Colon (tissue), 2 donors: ENCODE results near the gene GFER.
"Not testable (repeated sequence)": the region's sequence is repeated elsewhere in the genome, so short reads cannot be mapped to it uniquely, and the experiment has no call there.

Experiments used
- FAIRE-seq: peaks from 2 replicates; lab custom pipeline; 2012; peaks lifted over from hg19 to GRCh38; lab: Jason Lieb, UNC
- donor health status: control.
- donor health status: control.

The GFER gene

DNA sequence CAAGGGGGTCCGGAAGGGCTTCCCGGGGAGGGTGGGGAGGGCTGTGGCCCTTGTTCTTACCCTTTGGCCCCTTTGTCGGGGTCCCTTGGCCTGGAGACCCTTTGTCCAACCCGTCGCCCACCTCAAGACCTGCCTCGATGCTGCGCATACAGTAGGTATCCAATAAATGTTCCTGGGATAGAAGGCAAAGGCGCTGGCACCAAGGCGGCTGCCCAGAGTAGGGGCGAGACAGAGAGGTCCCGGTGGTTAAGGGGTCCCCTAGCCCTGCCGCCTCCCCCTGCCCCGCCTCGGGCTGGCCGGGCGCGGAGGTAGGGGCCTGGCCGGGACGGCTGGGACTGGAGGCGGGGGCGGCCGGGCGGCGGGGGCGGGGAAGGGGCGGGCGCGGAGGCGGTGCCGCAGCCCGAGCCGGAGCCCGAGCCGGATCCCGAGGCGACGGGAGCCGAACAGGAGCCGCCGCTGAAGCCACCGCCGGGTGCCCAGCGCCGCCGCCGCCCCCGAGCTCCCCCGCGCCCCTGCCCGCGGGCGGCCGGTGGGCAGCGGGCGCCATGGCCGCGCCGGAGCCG is 42.5 kb downstream of the GFER start, which contains the start of gene NHERF2:
Gene NHERF2, plus strand, starts transcription at position 442 of the 563 bp plus-strand sequence. Its CDS starts 104 bp downstream, at position 546.
- FAIRE-seq: no peak

DNA sequence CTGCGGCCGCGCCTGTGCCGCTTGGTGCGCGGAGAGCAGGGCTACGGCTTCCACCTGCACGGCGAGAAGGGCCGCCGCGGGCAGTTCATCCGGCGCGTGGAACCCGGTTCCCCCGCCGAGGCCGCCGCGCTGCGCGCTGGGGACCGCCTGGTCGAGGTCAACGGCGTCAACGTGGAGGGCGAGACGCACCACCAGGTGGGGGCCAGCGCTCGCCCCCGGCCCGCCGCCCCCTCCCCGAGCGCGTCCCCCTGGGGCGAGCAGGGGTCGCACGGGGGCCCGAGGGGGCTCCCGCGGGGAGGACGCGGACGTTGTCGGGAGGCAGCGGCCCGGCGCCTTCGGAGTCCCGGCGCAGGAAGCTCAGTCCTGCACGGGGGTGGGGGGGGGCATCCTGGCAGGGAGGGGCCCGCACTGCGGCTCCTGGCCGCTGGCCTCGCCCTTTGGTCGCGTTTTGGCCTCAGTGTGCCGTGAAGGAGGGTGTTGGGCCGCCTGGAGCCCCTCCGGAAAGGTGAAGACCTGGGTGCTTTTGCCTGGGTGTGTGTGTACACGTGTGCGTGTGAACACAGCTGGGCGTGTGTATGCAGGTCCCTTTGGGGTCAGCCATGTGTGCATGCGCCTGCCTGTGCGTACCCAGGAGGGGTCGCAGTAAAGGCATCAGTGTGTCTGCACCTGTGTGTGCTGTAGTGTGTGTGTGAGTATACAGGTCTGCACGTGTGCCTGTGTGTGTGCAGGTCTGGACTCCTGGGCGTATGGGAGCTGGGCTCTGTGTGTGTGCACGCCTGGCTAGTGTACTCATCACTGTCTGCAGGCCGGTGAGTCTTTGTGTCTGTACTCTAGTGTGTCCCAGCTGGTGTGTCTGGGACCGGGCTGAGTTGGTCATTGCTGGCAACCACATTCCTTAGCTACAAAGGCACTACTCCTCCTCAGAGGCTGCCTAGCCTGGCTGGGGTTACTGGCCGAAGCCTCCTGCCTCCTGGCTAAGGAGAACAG is 43.3 kb downstream of the GFER start:
- FAIRE-seq: no peak

DNA sequence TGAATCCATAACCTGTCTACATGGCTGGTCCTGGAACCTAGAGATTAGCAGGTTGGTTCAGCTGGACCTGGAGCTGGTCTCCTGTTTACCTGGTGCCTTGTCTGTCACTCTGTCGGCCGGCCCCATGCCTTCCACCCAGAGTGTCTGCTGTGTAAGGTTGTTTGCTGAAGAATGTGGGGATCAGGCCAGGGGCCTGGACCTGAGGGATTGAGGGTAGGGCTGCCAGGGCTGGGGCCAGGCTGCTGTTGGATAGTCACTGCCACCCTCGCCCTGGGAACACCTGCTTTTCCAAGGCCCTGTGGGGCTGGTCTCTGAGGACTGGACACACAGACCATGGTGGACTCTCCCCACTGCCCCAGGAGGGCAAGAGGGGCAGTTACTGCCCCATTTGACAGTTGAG is 44.2 kb downstream of the GFER start:
- FAIRE-seq: no peak

DNA sequence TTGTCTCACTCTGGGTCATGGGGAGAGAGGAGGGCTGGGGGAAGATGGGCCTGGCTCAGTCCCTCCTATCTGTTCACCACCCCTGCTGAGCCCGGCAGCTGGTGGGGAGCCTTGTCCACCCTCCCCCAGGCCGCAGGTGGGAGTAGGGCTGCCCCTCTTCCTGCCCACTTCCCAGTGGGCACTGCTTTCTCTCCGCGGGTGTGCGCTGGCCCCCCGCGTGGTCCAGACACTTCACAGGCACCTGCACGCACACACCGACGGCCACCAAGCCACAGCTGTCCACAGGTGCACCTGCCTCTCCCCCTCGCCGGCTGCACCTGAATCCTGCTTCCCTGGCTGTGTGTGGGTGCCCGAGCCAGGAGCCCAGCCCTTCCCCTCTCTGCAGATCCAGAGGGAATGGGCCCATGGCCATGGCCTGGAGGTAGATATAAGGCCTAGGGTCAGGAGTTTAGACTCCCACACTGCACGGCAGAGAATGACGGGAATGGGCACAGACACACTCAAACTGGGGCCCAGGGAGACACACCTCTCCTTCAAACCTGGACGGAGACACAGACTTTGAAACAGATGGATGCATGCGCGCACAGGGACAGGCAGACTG is 44.7 kb downstream of the GFER start:
- FAIRE-seq: no peak

DNA sequence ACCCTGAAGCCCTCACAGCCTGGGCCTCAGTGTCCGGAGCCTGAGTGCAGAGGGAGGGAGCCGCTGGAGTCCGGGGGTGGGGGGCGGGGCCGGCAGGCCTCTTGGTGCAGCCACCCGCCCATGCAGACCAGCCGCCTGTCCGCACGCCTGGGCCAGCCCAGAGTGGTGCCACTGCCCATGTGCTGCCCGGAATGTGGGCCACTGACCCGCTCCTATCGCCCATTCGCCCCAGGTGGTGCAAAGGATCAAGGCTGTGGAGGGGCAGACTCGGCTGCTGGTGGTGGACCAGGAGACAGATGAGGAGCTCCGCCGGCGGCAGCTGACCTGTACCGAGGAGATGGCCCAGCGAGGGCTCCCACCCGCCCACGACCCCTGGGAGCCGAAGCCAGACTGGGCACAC is 45.4 kb downstream of the GFER start:
- no peak for FAIRE-seq

DNA sequence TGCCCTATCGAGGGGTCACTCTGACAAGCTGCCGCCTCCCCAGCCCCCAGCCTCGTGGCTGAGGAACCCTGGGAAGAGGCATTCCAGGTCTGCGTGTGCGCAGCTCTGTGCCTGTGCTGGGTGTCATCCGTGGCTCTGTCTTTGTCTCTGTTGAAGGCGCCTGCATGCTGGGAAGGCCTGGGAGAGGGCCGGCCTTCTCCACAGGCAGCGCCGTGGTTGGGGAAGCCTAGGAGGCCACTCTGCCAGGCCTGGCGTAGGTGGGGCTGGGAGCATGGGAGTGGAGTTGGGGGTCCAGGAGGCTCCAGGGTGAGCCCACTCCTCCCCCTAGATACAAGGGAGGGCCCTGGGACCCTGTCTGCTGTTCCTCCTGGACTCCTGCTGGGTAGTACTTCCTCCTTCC is 46.0 kb downstream of the GFER start:
- FAIRE-seq: no peak

DNA sequence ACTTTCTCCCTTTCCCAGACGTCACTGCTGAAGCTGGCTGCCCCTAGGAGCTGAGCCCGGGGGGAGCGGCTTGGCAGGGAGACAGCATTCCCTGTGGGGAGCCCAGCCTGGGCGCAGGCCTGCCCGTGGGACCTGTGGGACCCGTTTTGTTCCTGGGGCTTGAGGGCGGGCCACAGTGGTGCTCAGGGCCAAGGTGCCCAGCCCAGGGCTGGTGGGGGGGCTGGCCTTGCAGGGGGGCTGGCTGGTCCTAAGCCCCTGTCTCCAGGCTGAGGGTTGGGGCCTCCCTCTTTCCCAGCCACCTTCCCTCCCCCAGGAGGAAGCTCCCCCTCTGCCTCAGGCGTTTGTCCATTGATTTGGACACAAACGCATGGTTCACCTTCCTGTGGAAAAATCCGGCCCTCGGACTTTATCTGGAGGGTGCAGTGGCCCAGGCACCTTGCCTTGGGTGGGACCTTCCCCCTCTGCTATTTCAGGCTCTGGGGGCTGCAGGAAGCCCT is 47.1 kb downstream of the GFER start:
- FAIRE-seq: no peak

DNA sequence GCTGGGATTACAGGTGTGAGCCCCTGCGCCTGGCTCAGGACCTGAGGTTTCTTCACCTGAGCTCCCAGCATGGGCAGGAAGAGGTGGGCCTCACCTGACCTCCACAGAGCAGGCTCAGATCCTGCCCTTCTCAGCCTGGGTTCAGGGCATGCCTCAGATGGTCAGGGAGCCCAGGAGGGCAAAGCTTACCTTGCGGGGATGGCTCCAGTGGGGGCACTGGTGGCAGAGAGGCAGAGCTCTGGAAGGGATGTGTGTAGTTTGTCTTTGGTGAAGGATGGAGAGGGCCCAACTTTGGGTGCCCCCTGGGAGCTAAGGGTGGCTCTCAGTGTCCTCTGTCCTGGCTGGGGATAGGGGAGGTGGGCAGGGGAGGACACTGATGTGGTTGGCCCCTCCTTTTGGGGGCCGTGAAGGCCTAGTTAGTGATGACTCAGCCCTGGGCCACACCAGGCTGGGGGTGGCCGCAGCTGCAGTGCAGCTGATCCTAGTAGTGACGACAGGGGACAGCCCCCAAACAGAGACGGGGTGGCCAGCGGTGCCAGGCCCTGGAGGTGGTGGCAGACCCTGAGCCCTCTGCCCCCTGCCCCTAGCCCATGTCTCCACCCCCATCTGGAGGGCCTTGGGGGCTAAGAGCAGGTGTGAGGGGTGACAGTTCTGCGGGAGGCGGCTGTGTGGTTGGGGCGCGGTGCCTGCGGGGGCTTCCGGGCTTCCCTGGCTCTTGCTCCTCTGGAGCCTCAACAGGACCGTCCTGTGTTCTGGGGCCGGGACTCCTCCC is 48.5 kb downstream of the GFER start:
- FAIRE-seq: no peak

DNA sequence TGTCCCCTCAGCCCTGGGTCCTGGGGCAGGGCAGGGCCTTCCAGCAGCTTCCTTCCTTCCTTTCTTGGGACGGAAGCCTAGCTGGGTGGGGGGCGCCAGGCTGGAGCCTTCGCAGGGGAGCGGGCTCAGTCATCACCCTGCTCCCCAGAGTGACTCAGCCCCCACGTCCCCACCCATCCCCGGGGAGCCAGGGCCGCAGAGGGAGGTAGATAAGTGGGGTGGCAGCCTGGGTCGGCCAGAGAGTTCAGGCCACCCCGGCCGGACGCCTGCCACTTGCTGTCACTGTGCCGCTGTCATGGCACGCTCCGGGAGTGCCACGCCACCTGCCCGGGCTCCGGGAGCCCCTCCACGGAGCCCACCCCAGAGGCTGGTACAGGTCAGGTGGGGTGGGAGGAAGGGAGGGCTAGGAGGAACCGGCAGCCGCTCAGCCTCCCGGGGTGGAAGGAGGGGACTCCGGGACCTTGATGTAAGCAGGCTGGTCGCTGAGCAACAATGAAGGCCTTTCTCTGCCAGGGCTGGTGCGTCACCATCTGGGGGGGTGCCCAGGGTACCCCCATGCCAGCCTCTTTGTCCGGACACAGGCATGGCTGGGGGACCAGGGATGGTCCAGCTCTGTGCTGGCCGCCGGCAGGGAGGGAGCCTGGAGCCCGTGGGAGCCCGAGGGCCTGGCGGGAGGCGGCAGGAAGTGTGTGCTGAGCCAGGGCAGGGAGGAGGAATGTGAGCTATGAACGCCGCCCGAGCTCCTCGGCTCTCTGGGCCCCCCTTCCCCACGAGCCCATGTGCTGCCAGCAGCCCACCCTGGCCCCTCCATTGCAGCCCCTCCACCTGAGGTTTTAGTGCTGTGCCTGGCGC is 49.3 kb downstream of the GFER start:
- FAIRE-seq: no peak

DNA sequence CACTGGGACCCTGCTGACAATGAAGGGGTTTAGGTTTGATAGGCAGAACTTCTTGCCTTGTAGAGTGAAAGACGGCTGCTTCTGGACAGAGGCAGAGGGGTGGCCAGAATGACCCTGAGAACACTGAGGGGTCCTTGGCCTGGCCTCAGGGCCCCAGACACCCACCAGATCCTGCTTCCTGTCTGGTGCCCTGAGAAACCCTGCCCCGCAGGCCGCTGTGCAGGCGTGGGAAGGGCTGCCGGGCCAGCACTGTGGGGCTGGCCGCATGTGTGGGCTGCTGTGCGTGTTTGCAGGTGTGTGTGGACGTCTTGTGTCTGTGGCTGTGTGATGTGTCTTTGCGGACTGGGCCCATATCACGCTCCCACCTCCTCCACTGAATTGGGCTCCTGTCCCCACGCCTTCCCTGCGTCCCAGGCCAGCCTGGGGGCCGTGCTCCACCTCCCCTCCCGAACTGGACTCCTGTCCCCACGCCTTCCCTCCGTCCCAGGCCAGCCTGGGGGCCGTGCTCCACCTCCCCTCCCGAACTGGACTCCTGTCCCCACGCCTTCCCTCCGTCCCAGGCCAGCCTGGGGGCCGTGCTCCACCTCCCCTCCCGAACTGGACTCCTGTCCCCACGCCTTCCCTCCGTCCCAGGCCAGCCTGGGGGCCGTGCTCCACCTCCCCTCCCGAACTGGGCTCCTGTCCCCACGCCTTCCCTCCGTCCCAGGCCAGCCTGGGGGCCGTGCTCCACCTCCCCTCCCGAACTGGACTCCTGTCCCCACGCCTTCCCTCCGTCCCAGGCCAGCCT is 50.1 kb downstream of the GFER start:
- not testable (repeated sequence) for FAIRE-seq

DNA sequence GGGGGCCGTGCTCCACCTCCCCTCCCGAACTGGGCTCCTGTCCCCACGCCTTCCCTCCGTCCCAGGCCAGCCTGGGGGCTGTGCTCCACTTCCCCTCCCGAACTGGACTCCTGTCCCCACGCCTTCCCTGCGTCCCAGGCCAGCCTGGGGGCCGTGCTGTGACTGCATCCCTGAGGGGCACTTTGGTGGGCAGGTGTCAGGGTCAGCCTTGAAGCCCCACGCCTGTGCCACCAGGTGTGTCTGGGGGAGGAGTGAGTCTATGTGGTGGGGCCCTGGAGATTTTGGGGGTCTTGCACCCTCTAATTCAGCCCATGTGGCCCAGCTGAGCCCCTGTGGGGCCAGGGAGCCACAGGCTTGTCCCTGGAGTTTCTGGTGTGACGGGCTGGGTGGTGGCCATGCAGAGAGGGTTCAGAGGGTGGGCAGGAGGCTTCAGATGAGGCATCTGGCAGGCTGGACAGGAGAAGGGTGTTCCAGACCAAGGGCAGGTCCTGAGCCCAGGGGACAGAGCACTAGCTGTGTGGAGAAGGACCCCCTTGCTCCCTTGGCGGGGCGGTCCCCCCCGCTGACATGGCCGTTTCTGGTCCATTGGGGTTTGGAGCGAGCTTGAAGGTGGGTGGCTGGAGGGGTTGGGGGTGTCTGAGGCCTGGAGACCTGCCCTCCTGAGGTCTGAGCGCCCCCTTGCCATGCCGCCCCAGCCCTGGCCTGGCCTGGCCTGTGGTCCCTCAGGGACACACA is 50.9 kb downstream of the GFER start:
- no peak for FAIRE-seq

DNA sequence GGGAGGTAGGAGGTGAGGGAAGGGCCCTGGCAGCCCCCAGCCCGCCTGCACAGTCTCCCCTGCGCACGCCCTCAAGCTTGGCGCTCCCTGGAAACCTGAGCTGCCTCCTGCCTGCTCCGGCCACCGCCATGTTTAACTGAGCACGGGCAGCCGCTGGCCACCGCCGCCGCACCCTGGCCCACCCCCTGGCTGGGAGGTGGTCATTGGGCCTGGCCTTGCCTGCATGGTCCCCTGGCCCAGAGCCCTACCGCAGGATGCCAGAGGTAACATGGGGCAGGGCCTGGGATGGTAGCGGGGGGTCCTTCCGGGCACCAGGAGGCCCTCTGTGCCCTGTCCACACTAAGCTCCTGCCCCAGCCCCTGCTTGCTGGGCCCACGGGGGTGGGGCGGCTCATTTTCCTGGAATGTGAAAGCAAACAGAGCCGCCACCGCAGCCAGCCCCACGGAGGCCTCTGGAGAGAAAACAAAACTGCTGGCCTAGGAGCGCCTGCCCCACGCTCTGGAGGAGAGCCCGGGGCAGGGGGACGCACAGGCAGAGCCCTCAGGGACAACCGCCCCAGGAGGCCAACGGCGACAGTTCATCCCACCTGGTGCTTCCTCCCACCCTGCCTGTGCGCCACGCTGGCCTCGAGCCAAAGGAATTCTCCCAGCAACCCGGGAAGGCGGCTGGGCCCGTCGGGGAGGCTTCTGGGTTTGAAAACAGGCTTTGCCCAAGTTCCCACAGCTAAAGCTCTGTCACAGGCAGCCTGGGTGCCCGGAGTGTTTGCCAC is 51.6 kb downstream of the GFER start:
- no peak for FAIRE-seq

DNA sequence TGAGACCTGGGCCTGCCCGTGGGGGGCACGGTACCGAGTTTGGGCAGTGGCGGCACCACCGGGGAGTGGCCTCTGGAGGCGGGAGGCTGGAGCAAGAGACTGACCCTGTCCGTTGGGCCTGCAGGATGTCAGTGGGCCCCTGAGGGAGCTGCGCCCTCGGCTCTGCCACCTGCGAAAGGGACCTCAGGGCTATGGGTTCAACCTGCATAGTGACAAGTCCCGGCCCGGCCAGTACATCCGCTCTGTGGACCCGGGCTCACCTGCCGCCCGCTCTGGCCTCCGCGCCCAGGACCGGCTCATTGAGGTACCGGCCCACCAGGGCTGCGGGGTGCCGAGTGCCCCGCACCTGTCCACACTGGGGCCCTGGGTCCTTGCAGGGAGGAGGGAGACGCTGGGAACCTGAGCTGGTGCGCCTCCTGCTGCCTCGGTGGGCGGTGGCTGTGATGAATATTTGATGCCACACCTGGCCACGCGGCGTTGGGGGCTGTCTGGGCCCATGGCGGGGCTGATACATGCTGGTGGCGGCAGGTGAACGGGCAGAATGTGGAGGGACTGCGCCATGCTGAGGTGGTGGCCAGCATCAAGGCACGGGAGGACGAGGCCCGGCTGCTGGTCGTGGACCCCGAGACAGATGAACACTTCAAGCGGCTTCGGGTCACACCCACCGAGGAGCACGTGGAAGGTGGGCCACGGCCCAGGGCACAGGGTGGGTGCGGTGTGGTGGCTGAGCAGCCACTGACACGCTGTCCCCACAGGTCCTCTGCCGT is 52.4 kb downstream of the GFER start:
- no peak for FAIRE-seq

DNA sequence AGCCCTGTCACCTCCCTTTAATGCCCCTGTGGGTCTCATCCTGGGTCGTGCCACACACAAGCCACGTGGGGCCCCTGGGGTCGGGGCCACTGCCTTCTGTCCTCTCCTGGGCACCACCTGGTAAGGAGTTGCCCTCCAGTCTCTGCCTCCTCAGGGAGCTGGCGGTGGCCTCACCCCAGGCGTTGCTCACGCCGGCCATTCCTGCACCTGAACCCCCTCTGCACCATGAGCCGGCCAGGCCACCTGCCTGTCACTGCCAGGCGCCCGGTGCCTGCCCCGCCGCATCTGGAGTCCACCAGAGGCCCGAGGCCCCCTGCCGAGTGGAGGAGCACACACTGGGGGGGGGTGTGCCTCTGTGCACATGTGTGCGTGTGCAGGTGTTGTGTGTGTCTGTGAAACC is 53.1 kb downstream of the GFER start:
- FAIRE-seq: no peak
